Measurements from ENCODE around the gene FIZ1.
A peak's percentile ranks its signal among the peaks of the same experiment; 100 is the strongest.

Gene FIZ1

GRCh38 chr19:55599468-55599841 is at the start of gene FIZ1 (continued):
- TF ChIP-seq HIC1 (tag by site-specific recombination; IDR thresholded peaks at IDR 0.05) (peak; percentile 66; the same call in 1 of the 2 replicates), WT1 (tag by site-specific recombination; IDR thresholded peaks at IDR 0.05) (peak; percentile 68; the same call in 1 of the 2 replicates), ZIC2 (tag by site-specific recombination; IDR thresholded peaks at IDR 0.05) (peak; percentile 74), ZNF266 (tag by site-specific recombination; IDR thresholded peaks at IDR 0.05; ENCODE audit: low read depth) (no peak), ZNF133 (tag by site-specific recombination; IDR thresholded peaks at IDR 0.05) (no peak), ZNF560 (tag by site-specific recombination; IDR thresholded peaks at IDR 0.05; ENCODE audit: borderline replicate concordance) (no peak), ZNF501 (tag by site-specific recombination; IDR thresholded peaks at IDR 0.05) (peak; percentile 15; the same call in 1 of the 2 replicates), ZNF704 (tag by site-specific recombination; IDR thresholded peaks at IDR 0.05) (no peak), KLF9 (tag by site-specific recombination; IDR thresholded peaks at IDR 0.05; ENCODE audit: low read depth) (no peak; the same call in 1 of the 2 replicates), MEIS1 (CRISPR knock-in tag; IDR thresholded peaks at IDR 0.05; ENCODE audit: borderline replicate concordance) (no peak), ZNF2 (tag by site-specific recombination; IDR thresholded peaks at IDR 0.05) (no peak), INSM2 (tag by site-specific recombination; IDR thresholded peaks at IDR 0.05) (no peak), ZNF837 (tag by site-specific recombination; IDR thresholded peaks at IDR 0.05) (no peak), ZNF280C (tag by site-specific recombination; IDR thresholded peaks at IDR 0.05) (no peak), ZNF341 (tag by site-specific recombination; IDR thresholded peaks at IDR 0.05; ENCODE audit: low read depth) (0 out of 2 replicates have a peak, but pooled peaks have one; percentile 9), ZFP3 (tag by site-specific recombination; IDR thresholded peaks at IDR 0.05; ENCODE audit: low read depth) (no peak), ZNF768 (tag by site-specific recombination; IDR thresholded peaks at IDR 0.05) (no peak), ZSCAN16 (tag by site-specific recombination; IDR thresholded peaks at IDR 0.05) (no peak), ZNF530 (tag by site-specific recombination; IDR thresholded peaks at IDR 0.05; ENCODE audit: low read depth) (no peak), ZNF132 (tag by site-specific recombination; IDR thresholded peaks at IDR 0.05; ENCODE audit: borderline replicate concordance) (no peak), ZBTB6 (tag by site-specific recombination; IDR thresholded peaks at IDR 0.05) (no peak), ZXDB (tag by site-specific recombination; IDR thresholded peaks at IDR 0.05) (peak; percentile 94; the same call in 1 of the 2 replicates), TCF7L2 (IDR thresholded peaks at IDR 0.05; ENCODE audit: borderline replicate concordance, low read depth, low read length) (no peak), ZNF48 (tag by site-specific recombination; IDR thresholded peaks at IDR 0.05) (no peak), ZNF629 (tag by site-specific recombination; IDR thresholded peaks at IDR 0.05) (peak; percentile 83), GLIS1 (tag by site-specific recombination; IDR thresholded peaks at IDR 0.05) (peak; percentile 83), ZBTB26 (tag by site-specific recombination; optimal IDR thresholded peaks at IDR 0.05) (no peak), ZNF292 (tag by site-specific recombination; IDR thresholded peaks at IDR 0.05; ENCODE audit: borderline replicate concordance, low read depth) (no peak), ZNF513 (tag by site-specific recombination; IDR thresholded peaks at IDR 0.05) (peak; percentile 62), ZNF138 (tag by site-specific recombination; IDR thresholded peaks at IDR 0.05; ENCODE audit: borderline replicate concordance) (no peak), ZNF211 (tag by site-specific recombination; IDR thresholded peaks at IDR 0.05; ENCODE audit: low read depth) (no peak)

All from HEK293 (cell line).